ENCODE data around the gene PRDX5. TPM values are rescaled to one million over a fixed set of nuclear protein-coding genes. Genes with fewer than 3 reads are reported as not detected.

The PRDX5 gene
- total RNA-seq, 1 experiment from 2014 or later: 228 TPM

DNA sequence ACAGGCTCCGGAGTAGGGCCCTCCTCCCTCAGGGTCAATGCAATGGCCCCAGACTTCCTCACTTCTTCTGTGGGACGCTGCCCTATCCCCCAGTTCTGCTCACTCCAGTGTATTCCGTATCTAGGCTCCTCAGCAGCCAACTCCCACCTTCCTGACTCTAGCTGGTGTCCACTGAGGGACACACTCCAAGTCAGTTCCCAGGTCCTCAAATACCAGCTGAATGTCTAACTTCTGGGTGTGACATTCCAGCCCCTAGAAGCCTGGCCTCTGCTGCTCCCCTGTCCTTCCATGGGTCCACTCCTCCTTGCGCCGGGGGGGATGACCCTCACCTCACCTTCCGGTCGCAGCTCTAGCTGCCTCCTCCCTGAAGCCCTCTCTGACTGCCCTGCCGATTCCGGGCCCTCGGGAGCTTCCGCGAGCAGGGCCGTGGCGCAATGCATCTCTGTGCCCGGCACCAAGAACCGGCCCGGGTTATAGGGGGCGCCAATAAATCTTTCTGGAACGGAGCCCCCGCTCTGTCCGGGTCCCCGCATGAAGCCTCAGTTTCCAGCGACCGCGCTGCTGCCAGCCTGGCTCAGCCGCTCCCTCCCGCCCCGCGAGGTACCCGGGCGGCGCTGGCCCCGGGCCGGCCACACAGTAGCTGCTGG lies 48.9 kb upstream of the PRDX5 start:
- Histone ChIP-seq H3K79me1 (ENCODE audit: insufficient read depth, low read depth, low read length, poor library complexity, severe bottlenecking) (no peaks in the 10 kb centered on the region), H4K8ac (replicated peaks; ENCODE audit: insufficient read length, low read depth, low read length) (no peak overlapping the region), H3K9me3 (ENCODE audit: control insufficient read depth, low read depth, low read length) (no peaks in the 10 kb centered on the region), H3K23me2 (ENCODE audit: insufficient read length, low read depth, low read length, poor library complexity, severe bottlenecking) (peaks cover 15% of the 10 kb centered on the region), H3K9ac (ENCODE audit: extremely low read depth, insufficient read length, low read length) (peak overlapping the region; percentile 42), H3K18ac (ENCODE audit: insufficient read length, low read depth, low read length) (peak overlapping the region; percentile 68), H3K4ac (ENCODE audit: low read depth, low read length) (no peak overlapping the region), H2BK15ac (ENCODE audit: low read depth, low read length) (no peak overlapping the region), H2AFZ (ENCODE audit: low read length) (no peak overlapping the region), H4K91ac (ENCODE audit: insufficient read length, low read depth, low read length) (no peak overlapping the region), H2BK12ac (ENCODE audit: insufficient read length, low read depth, low read length) (no peak overlapping the region), H3K14ac (ENCODE audit: insufficient read depth, low read length) (peak overlapping the region; percentile 32; the same call in 1 of the 2 replicates), H4K5ac (ENCODE audit: insufficient read length, low read depth, low read length) (no peak overlapping the region), H4K20me1 (ENCODE audit: control insufficient read depth, insufficient read depth, insufficient read length) (peaks cover 2% of the 10 kb centered on the region), H2AK5ac (ENCODE audit: insufficient read length, low read length) (no peak overlapping the region), H2BK20ac (ENCODE audit: low read depth, low read length, poor library complexity, severe bottlenecking) (no peak overlapping the region), H3K79me2 (ENCODE audit: insufficient read depth, low read length) (no peaks in the 10 kb centered on the region), H3K23ac (ENCODE audit: insufficient read length, low read depth, low read length) (no peak overlapping the region), H3K4me2 (ENCODE audit: insufficient read depth, insufficient read length, low read length) (peak overlapping the region; percentile 29), H2BK5ac (ENCODE audit: insufficient read length, low read length) (no peak overlapping the region), H3K56ac (ENCODE audit: insufficient read length, low read depth, low read length) (no peak overlapping the region), H3K4me1 (ENCODE audit: insufficient read depth, low read length) (no peaks in the 10 kb centered on the region), H3K27ac (ENCODE audit: insufficient read length, low read depth, low read length) (no peak overlapping the region), H2BK120ac (ENCODE audit: low read depth, low read length, poor library complexity, severe bottlenecking) (peak overlapping the region; percentile 24), H3T11ph (ENCODE audit: low read length) (no peak overlapping the region), H3K27me3 (ENCODE audit: insufficient read depth, low read length) (no peaks in the 10 kb centered on the region)
- TF ChIP-seq, protein P1, sequence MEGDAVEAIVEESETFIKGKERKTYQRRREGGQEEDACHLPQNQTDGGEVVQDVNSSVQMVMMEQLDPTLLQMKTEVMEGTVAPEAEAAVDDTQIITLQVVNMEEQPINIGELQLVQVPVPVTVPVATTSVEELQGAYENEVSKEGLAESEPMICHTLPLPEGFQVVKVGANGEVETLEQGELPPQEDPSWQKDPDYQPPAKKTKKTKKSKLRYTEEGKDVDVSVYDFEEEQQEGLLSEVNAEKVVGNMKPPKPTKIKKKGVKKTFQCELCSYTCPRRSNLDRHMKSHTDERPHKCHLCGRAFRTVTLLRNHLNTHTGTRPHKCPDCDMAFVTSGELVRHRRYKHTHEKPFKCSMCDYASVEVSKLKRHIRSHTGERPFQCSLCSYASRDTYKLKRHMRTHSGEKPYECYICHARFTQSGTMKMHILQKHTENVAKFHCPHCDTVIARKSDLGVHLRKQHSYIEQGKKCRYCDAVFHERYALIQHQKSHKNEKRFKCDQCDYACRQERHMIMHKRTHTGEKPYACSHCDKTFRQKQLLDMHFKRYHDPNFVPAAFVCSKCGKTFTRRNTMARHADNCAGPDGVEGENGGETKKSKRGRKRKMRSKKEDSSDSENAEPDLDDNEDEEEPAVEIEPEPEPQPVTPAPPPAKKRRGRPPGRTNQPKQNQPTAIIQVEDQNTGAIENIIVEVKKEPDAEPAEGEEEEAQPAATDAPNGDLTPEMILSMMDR (conservative IDR thresholded peaks at IDR 0.05): no peak
- H3K9me3 Mint-ChIP-seq: no peaks in the 10 kb centered on the region
- H3K27ac Mint-ChIP-seq: peak overlapping the region in 2 of 3 experiments; percentile 95 to 96; a peak in 4 of 7 replicates
- H3K4me3 Mint-ChIP-seq: peak overlapping the region; percentile 97 to 99
- H3K27me3 Mint-ChIP-seq (ENCODE audit: low read depth): no peaks in the 10 kb centered on the region; the same call in none of the 2 replicates
- DNase-seq: peak; percentile 80
- WGBS (ENCODE audit: extremely low coverage, insufficient read length, low lambda C conversion rate): no CpG with 5 or more reads among the region's 34 CpGs
- peaks cover 16 to 37% (median 27%) of the 10 kb centered on the region in 3 experiments; a peak in 6 of 7 replicates for H3K36me3 Mint-ChIP-seq (ENCODE audit: insufficient read depth in 1 of 3, low read depth in 3 of 3)
- H3K4me1 Mint-ChIP-seq: peaks cover 21 to 23% of the 10 kb centered on the region in 2 experiments
